Measurements from ENCODE around the gene EXOC7. TPM values are rescaled to one million over a fixed set of nuclear protein-coding genes. Genes with fewer than 3 reads are reported as not detected.

The EXOC7 gene
- total RNA-seq, 1 experiment from 2014 or later: 114 TPM

DNA sequence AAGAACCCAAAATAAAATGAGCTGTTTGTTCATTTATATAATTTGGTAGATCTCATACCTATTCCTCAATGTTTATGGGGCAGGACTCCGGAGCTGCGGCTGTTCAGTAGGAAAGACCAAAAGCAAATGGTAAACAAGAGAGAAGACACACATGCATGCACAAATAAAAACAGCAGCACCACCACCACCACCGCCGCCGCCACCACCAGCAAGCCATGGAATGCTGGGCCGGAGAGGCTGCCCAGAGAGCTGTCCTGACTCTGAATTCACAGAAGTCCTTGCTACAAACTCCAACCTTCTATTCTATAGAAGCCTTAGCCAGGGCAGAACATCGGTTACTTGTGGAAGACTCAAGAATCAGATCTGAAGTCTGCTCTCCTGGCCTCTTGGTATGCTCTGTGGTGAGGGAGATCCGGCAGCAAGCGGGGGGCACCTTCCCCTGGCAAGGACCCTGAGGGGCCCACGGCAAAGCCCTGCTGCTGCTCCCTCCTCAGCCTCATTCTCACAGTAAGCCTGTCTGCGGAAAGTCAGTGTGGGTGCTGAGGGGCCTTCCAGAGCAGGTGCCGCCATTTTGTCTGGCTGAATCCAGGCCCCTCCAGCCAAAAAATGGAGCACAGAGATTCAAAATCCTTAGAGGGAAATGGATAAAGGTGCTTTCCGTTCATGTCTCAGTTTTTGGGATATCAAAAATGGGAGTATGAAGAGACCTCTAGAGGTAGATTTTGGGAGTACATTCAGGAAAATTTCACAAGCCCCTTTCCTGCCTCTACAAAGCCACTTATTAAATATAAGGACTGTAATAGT lies 43.8 kb upstream of the EXOC7 start:
- no peaks in the 10 kb centered on the region for H3K9me2 ChIP-seq (ENCODE audit: insufficient read depth)
- no peak overlapping the region for H3K9ac ChIP-seq (ENCODE audit: low read length)
- intact Hi-C loops (cut with micrococcal nuclease): no loop called here
- no peaks in the 10 kb centered on the region for H3K36me3 ChIP-seq (ENCODE audit: control insufficient read depth in 1 of 2, insufficient read depth in 2 of 2, low read length in 2 of 2)
- no peak overlapping the region for H3K27ac ChIP-seq (ENCODE audit: low read depth, low read length)
- POLR2A ChIA-PET: no interaction called here
- TF ChIP-seq SIN3A (IDR thresholded peaks at IDR 0.05; ENCODE audit: low read depth) (no peak), SRF (IDR thresholded peaks at IDR 0.05; ENCODE audit: low read depth) (no peak)
- TF ChIP-seq, protein P1, sequence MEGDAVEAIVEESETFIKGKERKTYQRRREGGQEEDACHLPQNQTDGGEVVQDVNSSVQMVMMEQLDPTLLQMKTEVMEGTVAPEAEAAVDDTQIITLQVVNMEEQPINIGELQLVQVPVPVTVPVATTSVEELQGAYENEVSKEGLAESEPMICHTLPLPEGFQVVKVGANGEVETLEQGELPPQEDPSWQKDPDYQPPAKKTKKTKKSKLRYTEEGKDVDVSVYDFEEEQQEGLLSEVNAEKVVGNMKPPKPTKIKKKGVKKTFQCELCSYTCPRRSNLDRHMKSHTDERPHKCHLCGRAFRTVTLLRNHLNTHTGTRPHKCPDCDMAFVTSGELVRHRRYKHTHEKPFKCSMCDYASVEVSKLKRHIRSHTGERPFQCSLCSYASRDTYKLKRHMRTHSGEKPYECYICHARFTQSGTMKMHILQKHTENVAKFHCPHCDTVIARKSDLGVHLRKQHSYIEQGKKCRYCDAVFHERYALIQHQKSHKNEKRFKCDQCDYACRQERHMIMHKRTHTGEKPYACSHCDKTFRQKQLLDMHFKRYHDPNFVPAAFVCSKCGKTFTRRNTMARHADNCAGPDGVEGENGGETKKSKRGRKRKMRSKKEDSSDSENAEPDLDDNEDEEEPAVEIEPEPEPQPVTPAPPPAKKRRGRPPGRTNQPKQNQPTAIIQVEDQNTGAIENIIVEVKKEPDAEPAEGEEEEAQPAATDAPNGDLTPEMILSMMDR (IDR thresholded peaks at IDR 0.05 in 2 of 3, conservative IDR thresholded peaks at IDR 0.05 in 1 of 3; ENCODE audit: borderline replicate concordance in 1 of 3, insufficient read depth in 1 of 3, low read depth in 2 of 3, low read length in 2 of 3): peak; percentile 72 to 88 (median 74)
- TF ChIP-seq, protein P2, sequence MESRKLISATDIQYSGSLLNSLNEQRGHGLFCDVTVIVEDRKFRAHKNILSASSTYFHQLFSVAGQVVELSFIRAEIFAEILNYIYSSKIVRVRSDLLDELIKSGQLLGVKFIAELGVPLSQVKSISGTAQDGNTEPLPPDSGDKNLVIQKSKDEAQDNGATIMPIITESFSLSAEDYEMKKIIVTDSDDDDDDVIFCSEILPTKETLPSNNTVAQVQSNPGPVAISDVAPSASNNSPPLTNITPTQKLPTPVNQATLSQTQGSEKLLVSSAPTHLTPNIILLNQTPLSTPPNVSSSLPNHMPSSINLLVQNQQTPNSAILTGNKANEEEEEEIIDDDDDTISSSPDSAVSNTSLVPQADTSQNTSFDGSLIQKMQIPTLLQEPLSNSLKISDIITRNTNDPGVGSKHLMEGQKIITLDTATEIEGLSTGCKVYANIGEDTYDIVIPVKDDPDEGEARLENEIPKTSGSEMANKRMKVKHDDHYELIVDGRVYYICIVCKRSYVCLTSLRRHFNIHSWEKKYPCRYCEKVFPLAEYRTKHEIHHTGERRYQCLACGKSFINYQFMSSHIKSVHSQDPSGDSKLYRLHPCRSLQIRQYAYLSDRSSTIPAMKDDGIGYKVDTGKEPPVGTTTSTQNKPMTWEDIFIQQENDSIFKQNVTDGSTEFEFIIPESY (IDR thresholded peaks at IDR 0.05; ENCODE audit: extremely low read depth, insufficient replicate concordance, low read length): no peak
- H3K4me3 ChIP-seq (replicated peaks in 1 of 2; ENCODE audit: low read depth in 1 of 2, low read length in 2 of 2): no peak overlapping the region
- H3K79me2 ChIP-seq (ENCODE audit: insufficient read depth, low read length): no peaks in the 10 kb centered on the region
- RAD21 ChIA-PET (ENCODE audit: low non-redundant PET in 1 of 2, low total read pairs in 2 of 2, uncharacterized antibody in 2 of 2, unreplicated experiment in 2 of 2): no interaction called here
- CTCF ChIA-PET: interaction anchor here (1.7 kb wide), 1 partner anchor 37 kb away, joined by 4 read pairs; no protein-coding TSS in a partner anchor
- no peaks in the 10 kb centered on the region for H3K9me3 ChIP-seq (ENCODE audit: control insufficient read depth in 1 of 2, insufficient read depth in 1 of 2, low read depth in 1 of 2, low read length in 2 of 2)
- peak overlapping the region; percentile 15 for H2AFZ ChIP-seq (ENCODE audit: low read depth, low read length, poor library complexity, severe bottlenecking)
- BruUV-seq (replicated peaks): no TSS peak
- H3K4me2 ChIP-seq (ENCODE audit: low read length): no peak overlapping the region
- ATAC-seq (peak; percentile 68), DNase-seq (ENCODE audit: low read depth, low spot score) (peak; percentile 35)
- no peaks in the 10 kb centered on the region for H3K27me3 ChIP-seq (ENCODE audit: insufficient read depth, low read length)
- H4K20me1 ChIP-seq (ENCODE audit: insufficient read depth): no peaks in the 10 kb centered on the region
- H3K4me1 ChIP-seq (ENCODE audit: control insufficient read depth in 1 of 2, insufficient read depth in 2 of 2, low read length in 2 of 2): peaks cover 6 to 13% of the 10 kb centered on the region in 2 experiments; a peak in 2 of 4 replicates
